Esophagus muscularis mucosa (tissue), 4 donors: ENCODE data around the gene PPP1R14C. TPM values are rescaled to one million over a fixed set of nuclear protein-coding genes. Genes with fewer than 3 reads are reported as not detected.

Source experiments
- DNase-seq: peaks from one replicate; pipeline ENCODE4 v3.0.0-alpha.2; 2017; ENCODE audit errors: extremely low spot score
- H3K27ac ChIP-seq, 4 donors: fragments of 200-600 bp; sonication (generic); replicated peaks in 1 of 4; 1 replicate in 3 of 4; 2 replicates in 1 of 4; pipeline ENCODE4 v1.5.1; 2016 to 2019; ENCODE audit warnings: mild to moderate bottlenecking in 1 of 4
- H3K27me3 ChIP-seq, 4 donors: fragments of 200-600 bp; sonication (generic); one replicate each; pipeline versions ENCODE4 v1.5.1 to v1.6.0; 2016 to 2019
- H3K36me3 ChIP-seq, 4 donors: fragments of 200-600 bp; sonication (generic); one replicate each; pipeline ENCODE4 v1.5.1; 2016 to 2019
- H3K4me1 ChIP-seq, 4 donors: fragments of 200-600 bp; sonication (generic); one replicate each; pipeline ENCODE4 v1.5.1; 2016 to 2019
- H3K4me3 ChIP-seq, 4 donors: fragments of 200-600 bp; sonication (generic); 1 replicate in 2 of 4; 2 replicates in 2 of 4; pipeline ENCODE4 v1.5.1; 2016 to 2019; ENCODE audit warnings: mild to moderate bottlenecking in 4 of 4, moderate library complexity in 1 of 4
- H3K9me3 ChIP-seq, 4 donors: fragments of 200-600 bp; sonication (generic); 1 replicate in 3 of 4; 2 replicates in 1 of 4; pipeline ENCODE4 v1.5.1; 2016 to 2019
- CTCF ChIP-seq, 3 experiments: fragments of 200-600 bp in 2 of 3; fragments of 450-650 bp in 1 of 3; sonication (generic) in 2 of 3; IDR thresholded peaks; one replicate each; pipeline ENCODE4 v1.5.1; 2017 to 2019; ENCODE audit warnings: antibody characterized with exemption in 3 of 3, mild to moderate bottlenecking in 2 of 3, moderate library complexity in 1 of 3
- EP300 ChIP-seq: sonication (generic); formaldehyde crosslinking; IDR thresholded peaks from one replicate; pipeline ENCODE4 v1.6.1; 2017; ENCODE audit warnings: antibody characterized with exemption
- POLR2A ChIP-seq: fragments of 450-650 bp; IDR thresholded peaks from one replicate; pipeline ENCODE4 v1.6.1; 2017; ENCODE audit warnings: antibody characterized with exemption, moderate library complexity, mild to moderate bottlenecking, low read depth
- POLR2AphosphoS5 ChIP-seq, 2 donors: sonication (generic); formaldehyde crosslinking; IDR thresholded peaks; one replicate each; pipeline ENCODE4 v1.6.1; 2017; ENCODE audit warnings: antibody characterized with exemption in 2 of 2
- WGBS: methylation state at CpG from one replicate; pipeline ENCODE4 v1.1.5; 2018; 5-methylcytosine and 5-hydroxymethylcytosine counted together
- intact Hi-C: fragments of 100-400 bp; cut with DNase I; formaldehyde crosslinking; loops from one replicate; pipeline ENCODE4 v1.15.1; 2023
- total RNA-seq, 4 donors: library from RNA; depleted of rRNA; stranded (reverse); fragments of >200 nt; gene quantifications; one replicate each; pipeline versions ENCODE4 v1.1.0 to v1.2.1, GENCODE V29; 2016

PPP1R14C gene
- total RNA-seq, 4 donors from 2014 or later = 0.26 to 0.40 TPM; not detected in 2

- 64% methylated on average over 8 of the region's 8 CpGs for WGBS
- H3K27me3 ChIP-seq = no peaks in the 10 kb centered on the region
- intact Hi-C loops = no loop called here
Observed at GRCh38 chr6:150202404-150202803, 59.6 kb downstream of the PPP1R14C start.

GRCh38 chr6:150202934-150203333 lies 60.1 kb downstream of the PPP1R14C start:
- H3K27ac ChIP-seq = no peak overlapping the region
- H3K27me3 ChIP-seq = no peaks in the 10 kb centered on the region
- no peak overlapping the region for H3K4me3 ChIP-seq
- peaks cover 0 to 8% (median 0%) of the 10 kb centered on the region in 4 donors for H3K4me1 ChIP-seq
- TF ChIP-seq POLR2AphosphoS5 (IDR thresholded peaks at IDR 0.05) (no peak), EP300 (no peak), CTCF (IDR thresholded peaks at IDR 0.05) (no peak), POLR2A (no peak)
- no peaks in the 10 kb centered on the region for H3K36me3 ChIP-seq
- H3K9me3 ChIP-seq = no peaks in the 10 kb centered on the region
- no peak for DNase-seq
- WGBS = 87% methylated on average over 3 of the region's 3 CpGs
- intact Hi-C loops = no loop called here

More at GRCh38 chr6:150202404-150202803, 59.6 kb downstream of the PPP1R14C start:
- H3K4me1 ChIP-seq = peaks cover 0 to 5% (median 0%) of the 10 kb centered on the region in 4 donors
- H3K9me3 ChIP-seq = no peaks in the 10 kb centered on the region
- H3K4me3 ChIP-seq = no peak overlapping the region
- DNase-seq = no peak
- no peaks in the 10 kb centered on the region for H3K36me3 ChIP-seq
- no peak overlapping the region for H3K27ac ChIP-seq
- no peak for TF ChIP-seq CTCF (IDR thresholded peaks at IDR 0.05)
- no peak for TF ChIP-seq EP300
- TF ChIP-seq POLR2A = no peak
- TF ChIP-seq POLR2AphosphoS5 (IDR thresholded peaks at IDR 0.05) = no peak

GRCh38 chr6:150203378-150203777 lies 60.5 kb downstream of the PPP1R14C start:
- Histone ChIP-seq H3K27me3 (no peaks in the 10 kb centered on the region), H3K9me3 (no peaks in the 10 kb centered on the region), H3K36me3 (no peaks in the 10 kb centered on the region), H3K4me1 (peaks cover 0 to 12% (median 0%) of the 10 kb centered on the region in 4 donors), H3K27ac (no peak overlapping the region), H3K4me3 (no peak overlapping the region)
- TF ChIP-seq POLR2AphosphoS5 (IDR thresholded peaks at IDR 0.05) = no peak
- no peak for DNase-seq
- intact Hi-C loops = no loop called here
- 94% methylated on average over 10 of the region's 12 CpGs for WGBS

GRCh38 chr6:150203871-150204545 lies 61.2 kb downstream of the PPP1R14C start:
- no peak for TF ChIP-seq EP300
- no peak for TF ChIP-seq CTCF (IDR thresholded peaks at IDR 0.05)
- no peak for TF ChIP-seq POLR2AphosphoS5 (IDR thresholded peaks at IDR 0.05)
- no peak for TF ChIP-seq POLR2A

GRCh38 chr6:150204705-150205472 lies 62.0 kb downstream of the PPP1R14C start:
- no peak overlapping the region for H3K27ac ChIP-seq
- no peaks in the 10 kb centered on the region for H3K36me3 ChIP-seq
- H3K27me3 ChIP-seq = no peaks in the 10 kb centered on the region
- H3K9me3 ChIP-seq = no peaks in the 10 kb centered on the region
- peaks cover 0 to 12% (median 5%) of the 10 kb centered on the region in 4 donors for H3K4me1 ChIP-seq
- WGBS = 56% methylated on average over 6 of the region's 9 CpGs
- intact Hi-C loops = no loop called here
- no peak overlapping the region for H3K4me3 ChIP-seq
- no peak for DNase-seq
- TF ChIP-seq CTCF (IDR thresholded peaks at IDR 0.05) (no peak), EP300 (no peak), POLR2AphosphoS5 (IDR thresholded peaks at IDR 0.05) (no peak), POLR2A (no peak)

More at GRCh38 chr6:150203871-150204545, 61.2 kb downstream of the PPP1R14C start:
- Histone ChIP-seq H3K27me3 (no peaks in the 10 kb centered on the region), H3K9me3 (no peaks in the 10 kb centered on the region), H3K4me1 (peaks cover 0 to 12% (median 4%) of the 10 kb centered on the region in 4 donors), H3K27ac (no peak overlapping the region), H3K4me3 (no peak overlapping the region), H3K36me3 (no peaks in the 10 kb centered on the region)
- no peak for DNase-seq
- intact Hi-C loops = no loop called here
- WGBS = 82% methylated on average over 19 of the region's 22 CpGs
